HG02981 (cell line): Measurements from ENCODE around the gene PYGL.
"Not testable (repeated sequence)": the region's sequence is repeated elsewhere in the genome, so short reads cannot be mapped to it uniquely, and the experiment has no call there.

Source experiments
- ATAC-seq: cut with Tn5 transposase; IDR thresholded peaks from one replicate; pipeline ENCODE4 v1.9.1; 2021; ENCODE audit warnings: mild to moderate bottlenecking, moderate library complexity; ENCODE audit not compliant: unreplicated experiment

The PYGL gene

GRCh38 chr14:50929506-50929905, 14.8 kb downstream of the PYGL start:
- no peak for ATAC-seq

- no peak for ATAC-seq
Observed at GRCh38 chr14:50928002-50928635, 16.2 kb downstream of the PYGL start.

- no peak for ATAC-seq
Observed at GRCh38 chr14:50926851-50927386, 17.4 kb downstream of the PYGL start.

- no peak for ATAC-seq
Observed at GRCh38 chr14:50924843-50925242, 19.4 kb downstream of the PYGL start.

- no peak for ATAC-seq
Observed at GRCh38 chr14:50924236-50924635, 20.0 kb downstream of the PYGL start.

GRCh38 chr14:50922803-50923202, 21.5 kb downstream of the PYGL start:
- no peak for ATAC-seq

GRCh38 chr14:50920482-50921230, 23.6 kb downstream of the PYGL start:
- no peak for ATAC-seq

GRCh38 chr14:50919524-50919923, 24.8 kb downstream of the PYGL start:
- not testable (repeated sequence) for ATAC-seq

- no peak for ATAC-seq
Observed at GRCh38 chr14:50917449-50917848, 26.8 kb downstream of the PYGL start.

GRCh38 chr14:50910495-50911420, 33.5 kb downstream of the PYGL start:
- no peak for ATAC-seq

- ATAC-seq = no peak
Observed at GRCh38 chr14:50906326-50907065, 37.8 kb downstream of the PYGL start.

- no peak for ATAC-seq
Observed at GRCh38 chr14:50904719-50905118, 39.6 kb downstream of the PYGL start.

GRCh38 chr14:50901361-50901760, 42.9 kb downstream of the PYGL start:
- no peak for ATAC-seq

GRCh38 chr14:50897658-50898175, 46.6 kb downstream of the PYGL start:
- ATAC-seq = no peak

GRCh38 chr14:50897005-50897404, 47.3 kb downstream of the PYGL start:
- not testable (repeated sequence) for ATAC-seq

GRCh38 chr14:50896421-50896820, 47.9 kb downstream of the PYGL start:
- ATAC-seq = not testable (repeated sequence)

GRCh38 chr14:50892255-50892654, 52.0 kb downstream of the PYGL start:
- no peak for ATAC-seq

GRCh38 chr14:50887476-50887875, 56.8 kb downstream of the PYGL start:
- ATAC-seq = no peak

GRCh38 chr14:50883827-50884197, 60.5 kb downstream of the PYGL start:
- no peak for ATAC-seq
